GM12878 (cell line): Measurements from ENCODE around the gene BEST3. TPM values are rescaled to one million over a fixed set of nuclear protein-coding genes. Genes with fewer than 3 reads are reported as not detected.

Experiments used
- ATAC-seq: fragments of 200-7000 bp; cut with Tn5 transposase; 3 replicates; pipeline ENCODE4 v1.9.1; 2020; ENCODE audit warnings: mild to moderate bottlenecking, moderate library complexity
- BruUV-seq: library from RNA; stranded (reverse); fragments of 400-500 nt; replicated peaks from 2 replicates; lab custom pipeline; 2021; lab: Mats Ljungman, UMichigan
- CTCF ChIA-PET: fragments of 300-600 bp; sonication (Branson Sonifier 250); formaldehyde crosslinking; extraction: SDS; loops from one replicate; lab custom pipeline; 2021; ENCODE audit warnings: inconsistent platforms; lab: Yijun Ruan, JAX
- POLR2A ChIA-PET: fragments of 350-600 bp; formaldehyde crosslinking; extraction: SDS; loops from one replicate; lab custom pipeline; 2021; ENCODE audit warnings: inconsistent platforms; lab: Charles Lee
- RAD21 ChIA-PET: fragments of 300-600 bp; sonication (Branson Sonifier 250); formaldehyde crosslinking; loops from one replicate; lab custom pipeline; 2023; ENCODE audit warnings: antibody characterized with exemption; ENCODE audit not compliant: unreplicated experiment; lab: Charles Lee
- SMC1A ChIA-PET: fragments of 300-600 bp; sonication (Branson Sonifier 250); formaldehyde crosslinking; loops from one replicate; lab custom pipeline; 2023; ENCODE audit not compliant: unreplicated experiment, uncharacterized antibody; lab: Charles Lee
- DNase-seq: peaks from one replicate; pipeline ENCODE4 v3.0.0-alpha.2; 2011; ENCODE audit warnings: low read depth, low spot score
- FAIRE-seq: peaks from 3 replicates; lab custom pipeline; 2011; peaks lifted over from hg19 to GRCh38; lab: Jason Lieb, UNC
- H2AFZ ChIP-seq: 2 replicates; pipeline ENCODE4 v1.6.0; 2011; ENCODE audit warnings: low read depth, low read length, control low read depth; ENCODE audit not compliant: control insufficient read depth
- H3K27ac ChIP-seq: 2 replicates; pipeline ENCODE4 v1.5.1; 2011; ENCODE audit warnings: control low read depth; ENCODE audit not compliant: control insufficient read depth, insufficient read depth
- H3K27me3 ChIP-seq, 2 experiments: replicated peaks in 1 of 2; 2 replicates each; pipeline versions ENCODE4 v1.6.0 to v1.6.1; 2011; ENCODE audit warnings: low read length in 1 of 2; ENCODE audit not compliant: control insufficient read depth in 2 of 2, insufficient read depth in 2 of 2
- H3K36me3 ChIP-seq, 2 experiments: 2 replicates each; pipeline ENCODE4 v1.5.1; 2011; ENCODE audit warnings: low read length in 1 of 2; ENCODE audit not compliant: control insufficient read depth in 2 of 2, insufficient read depth in 2 of 2
- H3K4me1 ChIP-seq: 2 replicates; pipeline ENCODE4 v1.6.1; 2011; ENCODE audit warnings: mild to moderate bottlenecking, low read length, moderate library complexity, mixed read lengths; ENCODE audit not compliant: control insufficient read depth, insufficient read depth
- H3K4me2 ChIP-seq: 2 replicates; pipeline ENCODE4 v1.6.0; 2011; ENCODE audit warnings: control low read depth; ENCODE audit not compliant: control insufficient read depth, insufficient read depth
- H3K4me3 ChIP-seq: fragments of 200-600 bp; sonication (generic); 2 replicates; pipeline ENCODE4 v1.5.1; 2016
- H3K79me2 ChIP-seq: 2 replicates; pipeline ENCODE4 v1.6.0; 2011; ENCODE audit warnings: low read length; ENCODE audit not compliant: control insufficient read depth, insufficient read depth
- H3K9ac ChIP-seq: 2 replicates; pipeline ENCODE4 v1.8.0; 2011; ENCODE audit warnings: low read length, control low read depth, mixed read lengths; ENCODE audit not compliant: control insufficient read depth, insufficient read depth
- H3K9me3 ChIP-seq: replicated peaks from 3 replicates; pipeline ENCODE4 v1.5.1; 2011; ENCODE audit warnings: mild to moderate bottlenecking, low read length; ENCODE audit not compliant: control insufficient read depth, insufficient read depth
- H4K20me1 ChIP-seq: 2 replicates; pipeline ENCODE4 v1.6.0; 2011; ENCODE audit not compliant: control insufficient read depth, insufficient read depth
- FOXK2 ChIP-seq: fragments of 450-650 bp; IDR thresholded peaks from 2 replicates; pipeline ENCODE4 v1.6.1; 2017; ENCODE audit warnings: mild to moderate bottlenecking, moderate library complexity
- GATAD2B ChIP-seq: fragments of 450-650 bp; conservative IDR thresholded peaks from 2 replicates; pipeline ENCODE4 v1.6.1; 2017; ENCODE audit warnings: low read depth, mild to moderate bottlenecking, moderate library complexity
- NFXL1 ChIP-seq: fragments of 450-650 bp; IDR thresholded peaks from 2 replicates; pipeline ENCODE4 v1.6.1; 2017; ENCODE audit warnings: antibody characterized with exemption, mild to moderate bottlenecking, borderline replicate concordance
- NKRF ChIP-seq: fragments of 450-650 bp; conservative IDR thresholded peaks from 2 replicates; pipeline ENCODE4 v1.6.1; 2017; ENCODE audit warnings: mild to moderate bottlenecking, moderate library complexity
- POLR2AphosphoS5 ChIP-seq: IDR thresholded peaks from 2 replicates; pipeline ENCODE4 v1.6.1; 2011; ENCODE audit warnings: mild to moderate bottlenecking, low read length, inconsistent platforms
- POU2F2 ChIP-seq: IDR thresholded peaks from 3 replicates; pipeline ENCODE4 v1.6.1; 2011; ENCODE audit warnings: low read depth, mild to moderate bottlenecking, low read length, borderline replicate concordance
- RBBP5 ChIP-seq: fragments of 200-600 bp; sonication (generic); conservative IDR thresholded peaks from 2 replicates; pipeline ENCODE4 v1.6.1; 2016
- SMAD5 ChIP-seq: IDR thresholded peaks from 2 replicates; pipeline ENCODE4 v1.6.1; 2016; ENCODE audit warnings: antibody characterized with exemption, low read depth
- SMC3 ChIP-seq: IDR thresholded peaks from 2 replicates; pipeline ENCODE4 v1.6.1; 2011; ENCODE audit warnings: low read length, improper control_type of control experiment, borderline replicate concordance
- SPI1 ChIP-seq: IDR thresholded peaks from 2 replicates; pipeline ENCODE4 v1.6.1; 2011; ENCODE audit warnings: low read depth, mild to moderate bottlenecking, low read length, moderate library complexity, borderline replicate concordance; ENCODE audit not compliant: insufficient read depth
- USF1 ChIP-seq: IDR thresholded peaks from 2 replicates; pipeline ENCODE4 v1.6.1; 2011; ENCODE audit warnings: borderline replicate concordance, low read depth, mild to moderate bottlenecking, moderate library complexity, mixed read lengths, low read length; ENCODE audit not compliant: insufficient read depth; ENCODE audit errors: extremely low read length
- ZNF207 ChIP-seq: fragments of 450-650 bp; IDR thresholded peaks from 2 replicates; pipeline ENCODE4 v1.6.1; 2014; ENCODE audit warnings: antibody characterized with exemption, mild to moderate bottlenecking, borderline replicate concordance
- ZNF217 ChIP-seq: fragments of 450-650 bp; IDR thresholded peaks from 2 replicates; pipeline ENCODE4 v1.6.1; 2017; ENCODE audit warnings: antibody characterized with exemption, mild to moderate bottlenecking
- ZNF622 ChIP-seq: fragments of 450-650 bp; IDR thresholded peaks from 2 replicates; pipeline ENCODE4 v1.6.1; 2017; ENCODE audit warnings: mild to moderate bottlenecking, inconsistent platforms
- ZSCAN29 ChIP-seq: fragments of 450-650 bp; IDR thresholded peaks from 2 replicates; pipeline ENCODE4 v1.6.1; 2017; ENCODE audit warnings: mild to moderate bottlenecking, moderate library complexity
- ZZZ3 ChIP-seq: IDR thresholded peaks from 2 replicates; pipeline ENCODE4 v1.6.1; 2011; ENCODE audit warnings: low read depth; ENCODE audit not compliant: control insufficient read depth, insufficient read length
- WGBS: methylation state at CpG from one replicate; pipeline ENCODE4 v1.1.6; 2016; ENCODE audit warnings: low lambda C conversion rate; ENCODE audit not compliant: insufficient replicate concordance, insufficient coverage; ENCODE audit errors: missing lambda C conversion rate; 5-methylcytosine and 5-hydroxymethylcytosine counted together
- in situ Hi-C: fragments of 300-500 bp; cut with MboI; formaldehyde crosslinking; loops from 9 replicates; pipeline ENCODE4 v1.14.3; 2018; ENCODE audit warnings: mixed read lengths
- intact Hi-C: fragments of 100-400 bp; cut with micrococcal nuclease; formaldehyde crosslinking; loops from one replicate; pipeline ENCODE4 v1.14.2; 2022; ENCODE audit not compliant: unreplicated experiment
- polyA plus RNA-seq, 11 experiments: library from polyadenylated mRNA; depleted of rRNA in 4 of 11; unstranded in 6 of 11; stranded (reverse) in 5 of 11; fragments of >200 nt; fragmentation: Nextera tagmentation in 4 of 11; fragmentation: Illumina TruSeq in 1 of 11; extraction: Ambion mirVana in 4 of 11; extraction: Trizol in 1 of 11; gene quantifications; 1 replicate in 1 of 11; 2 replicates in 10 of 11; pipeline versions ENCODE4 v1.2.1 to v1.2.3, GENCODE V29; 2011 to 2016; ENCODE audit warnings: inconsistent platforms in 2 of 11, missing spikeins in 2 of 11, low read depth in 1 of 11
- total RNA-seq, 4 experiments: library from RNA; depleted of rRNA in 3 of 4; stranded (reverse); fragments of >200 nt in 3 of 4; fragmentation: Illumina TruSeq in 1 of 4; extraction: Trizol in 1 of 4; gene quantifications; 2 replicates each; pipeline versions ENCODE4 v1.2.1 to v1.2.3, GENCODE V29; 2013 to 2021
- TF ChIP-seq, protein P1 (sequence below): fragments of 450-650 bp; IDR thresholded peaks from 2 replicates; pipeline ENCODE4 v1.6.1; 2017; ENCODE audit warnings: mild to moderate bottlenecking
- TF ChIP-seq, protein P2 (sequence below): IDR thresholded peaks from 2 replicates; pipeline ENCODE4 v1.6.1; 2011; ENCODE audit warnings: mild to moderate bottlenecking, low read depth, low read length, moderate library complexity; ENCODE audit not compliant: insufficient replicate concordance

Gene BEST3
- total and polyA plus RNA-seq, 10 of the 15 experiments (the other 5 are each of a cell fraction or from before 2014, with no cell fraction given): not detected

DNA sequence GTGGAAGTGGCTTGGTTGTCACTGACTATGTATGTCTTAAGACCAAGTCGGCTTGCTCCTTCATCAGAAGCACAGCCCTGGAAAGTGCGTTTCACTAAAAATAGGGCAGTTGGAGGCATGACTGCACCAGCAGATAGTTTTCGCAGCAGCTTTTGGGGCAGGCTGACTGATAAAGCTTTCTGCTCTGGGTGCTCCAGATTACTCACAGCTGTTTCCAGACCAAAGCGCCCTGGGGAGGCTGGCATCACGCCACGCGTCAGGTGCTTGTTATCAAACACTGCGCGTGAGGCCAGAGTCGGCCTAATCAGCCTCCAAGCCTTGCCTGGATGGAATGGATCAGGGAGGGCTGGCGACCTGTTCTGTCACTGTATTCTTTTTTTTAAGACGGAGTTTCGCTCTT, 75.1 kb downstream of the BEST3 start (continued):
- TF ChIP-seq USF1 (no peak), ZNF622 (no peak), POU2F2 (no peak), NKRF (no peak), POLR2AphosphoS5 (no peak)

DNA sequence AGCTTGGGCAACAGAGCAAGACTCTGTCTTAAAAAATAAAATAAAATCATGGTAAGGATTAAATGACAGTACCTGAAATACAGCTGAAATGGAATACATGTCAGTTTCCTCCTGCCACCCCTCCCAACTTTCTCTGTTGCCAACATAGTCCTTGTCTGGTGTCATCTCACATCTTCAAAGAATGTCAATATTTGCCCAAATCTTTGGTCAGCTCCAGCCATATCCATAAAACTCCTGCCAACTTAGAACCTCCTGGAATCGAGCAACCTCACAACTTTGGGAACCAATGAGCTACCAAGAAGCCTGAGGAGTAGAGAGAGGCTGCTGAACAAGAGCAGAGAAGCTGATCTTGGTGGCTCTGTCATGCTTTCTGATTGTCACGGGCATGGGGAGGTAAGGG, 77.6 kb downstream of the BEST3 start:
- Histone ChIP-seq H3K9ac (no peak overlapping the region), H3K79me2 (no peaks in the 10 kb centered on the region), H2AFZ (no peak overlapping the region), H3K27me3 (no peaks in the 10 kb centered on the region; a peak in 1 of 4 replicates), H3K4me2 (no peak overlapping the region), H3K4me3 (no peak overlapping the region), H3K27ac (no peak overlapping the region), H3K36me3 (no peaks in the 10 kb centered on the region), H3K9me3 (no peaks in the 10 kb centered on the region), H4K20me1 (no peaks in the 10 kb centered on the region), H3K4me1 (no peaks in the 10 kb centered on the region)
- in situ Hi-C loops: no loop called here
- intact Hi-C loops: no loop called here
- ChIA-PET CTCF (no interaction called here), SMC1A (interaction anchor here (0.5 to 0.9 kb wide), 2 partner anchors 265 to 550 kb away, joined by 3 to 4 read pairs; no protein-coding TSS in a partner anchor), RAD21 (no interaction called here), POLR2A (interaction anchor here (0.6 kb wide), 1 partner anchor 356 kb away, joined by 4 read pairs; no protein-coding TSS in a partner anchor)
- 15% methylated on average over 2 of the region's 2 CpGs for WGBS
- no TSS peak for BruUV-seq
- DNase-seq (no peak), FAIRE-seq (no peak), ATAC-seq (no peak)
- no peak for TF ChIP-seq GATAD2B
- no peak for TF ChIP-seq ZSCAN29
- TF ChIP-seq ZNF217: no peak
- TF ChIP-seq ZNF207: no peak
- no peak for TF ChIP-seq RBBP5
- TF ChIP-seq, protein P1, sequence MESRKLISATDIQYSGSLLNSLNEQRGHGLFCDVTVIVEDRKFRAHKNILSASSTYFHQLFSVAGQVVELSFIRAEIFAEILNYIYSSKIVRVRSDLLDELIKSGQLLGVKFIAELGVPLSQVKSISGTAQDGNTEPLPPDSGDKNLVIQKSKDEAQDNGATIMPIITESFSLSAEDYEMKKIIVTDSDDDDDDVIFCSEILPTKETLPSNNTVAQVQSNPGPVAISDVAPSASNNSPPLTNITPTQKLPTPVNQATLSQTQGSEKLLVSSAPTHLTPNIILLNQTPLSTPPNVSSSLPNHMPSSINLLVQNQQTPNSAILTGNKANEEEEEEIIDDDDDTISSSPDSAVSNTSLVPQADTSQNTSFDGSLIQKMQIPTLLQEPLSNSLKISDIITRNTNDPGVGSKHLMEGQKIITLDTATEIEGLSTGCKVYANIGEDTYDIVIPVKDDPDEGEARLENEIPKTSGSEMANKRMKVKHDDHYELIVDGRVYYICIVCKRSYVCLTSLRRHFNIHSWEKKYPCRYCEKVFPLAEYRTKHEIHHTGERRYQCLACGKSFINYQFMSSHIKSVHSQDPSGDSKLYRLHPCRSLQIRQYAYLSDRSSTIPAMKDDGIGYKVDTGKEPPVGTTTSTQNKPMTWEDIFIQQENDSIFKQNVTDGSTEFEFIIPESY: no peak
- TF ChIP-seq NFXL1: no peak
- TF ChIP-seq SPI1: no peak
- TF ChIP-seq ZZZ3: no peak
- TF ChIP-seq SMC3: no peak
- TF ChIP-seq, protein P2, sequence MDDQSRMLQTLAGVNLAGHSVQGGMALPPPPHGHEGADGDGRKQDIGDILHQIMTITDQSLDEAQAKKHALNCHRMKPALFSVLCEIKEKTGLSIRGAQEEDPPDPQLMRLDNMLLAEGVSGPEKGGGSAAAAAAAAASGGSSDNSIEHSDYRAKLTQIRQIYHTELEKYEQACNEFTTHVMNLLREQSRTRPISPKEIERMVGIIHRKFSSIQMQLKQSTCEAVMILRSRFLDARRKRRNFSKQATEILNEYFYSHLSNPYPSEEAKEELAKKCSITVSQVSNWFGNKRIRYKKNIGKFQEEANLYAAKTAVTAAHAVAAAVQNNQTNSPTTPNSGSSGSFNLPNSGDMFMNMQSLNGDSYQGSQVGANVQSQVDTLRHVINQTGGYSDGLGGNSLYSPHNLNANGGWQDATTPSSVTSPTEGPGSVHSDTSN: no peak
- no peak for TF ChIP-seq SMAD5
- no peak for TF ChIP-seq FOXK2
